Gastrocnemius medialis (tissue), 4 donors: ENCODE results near the gene SPATA12.

ENCODE experiments used
- POLR2A ChIP-seq, 2 donors: fragments of 450-650 bp; IDR thresholded peaks; one replicate each; pipeline ENCODE4 v1.6.1; 2017; ENCODE audit warnings: antibody characterized with exemption in 2 of 2, mild to moderate bottlenecking in 2 of 2, moderate library complexity in 2 of 2
- TF ChIP-seq, protein P1 (sequence below), 5 experiments: fragments of 450-650 bp in 3 of 5; fragments of 200-600 bp in 2 of 5; sonication (generic) in 2 of 5; IDR thresholded peaks in 4 of 5; conservative IDR thresholded peaks in 1 of 5; 1 replicate in 4 of 5; 2 replicates in 1 of 5; pipeline ENCODE4 v1.5.1; 2016 to 2019; ENCODE audit warnings: antibody characterized with exemption in 5 of 5, mild to moderate bottlenecking in 3 of 5, moderate library complexity in 3 of 5

DNA sequence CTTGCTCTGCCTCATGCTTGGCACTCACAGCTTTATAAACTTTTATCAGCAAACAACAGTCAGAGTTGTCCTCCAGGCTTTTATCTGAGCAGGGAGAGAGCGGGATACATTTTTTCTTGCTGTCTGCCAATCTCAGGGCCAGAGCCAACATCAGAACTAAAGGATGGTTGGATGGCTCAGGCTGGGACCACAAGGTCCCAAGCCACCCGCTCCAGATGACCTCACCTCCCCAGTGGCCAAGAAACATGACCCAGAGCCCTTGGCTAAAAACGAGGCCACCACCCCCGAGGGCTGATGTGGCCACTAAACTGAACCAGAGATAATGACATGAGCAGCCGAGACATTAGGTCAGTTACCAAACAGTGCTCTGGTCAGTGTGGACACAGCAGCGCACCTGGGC is 18.8 kb upstream of the SPATA12 start:
- TF ChIP-seq, protein P1, sequence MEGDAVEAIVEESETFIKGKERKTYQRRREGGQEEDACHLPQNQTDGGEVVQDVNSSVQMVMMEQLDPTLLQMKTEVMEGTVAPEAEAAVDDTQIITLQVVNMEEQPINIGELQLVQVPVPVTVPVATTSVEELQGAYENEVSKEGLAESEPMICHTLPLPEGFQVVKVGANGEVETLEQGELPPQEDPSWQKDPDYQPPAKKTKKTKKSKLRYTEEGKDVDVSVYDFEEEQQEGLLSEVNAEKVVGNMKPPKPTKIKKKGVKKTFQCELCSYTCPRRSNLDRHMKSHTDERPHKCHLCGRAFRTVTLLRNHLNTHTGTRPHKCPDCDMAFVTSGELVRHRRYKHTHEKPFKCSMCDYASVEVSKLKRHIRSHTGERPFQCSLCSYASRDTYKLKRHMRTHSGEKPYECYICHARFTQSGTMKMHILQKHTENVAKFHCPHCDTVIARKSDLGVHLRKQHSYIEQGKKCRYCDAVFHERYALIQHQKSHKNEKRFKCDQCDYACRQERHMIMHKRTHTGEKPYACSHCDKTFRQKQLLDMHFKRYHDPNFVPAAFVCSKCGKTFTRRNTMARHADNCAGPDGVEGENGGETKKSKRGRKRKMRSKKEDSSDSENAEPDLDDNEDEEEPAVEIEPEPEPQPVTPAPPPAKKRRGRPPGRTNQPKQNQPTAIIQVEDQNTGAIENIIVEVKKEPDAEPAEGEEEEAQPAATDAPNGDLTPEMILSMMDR (IDR thresholded peaks at IDR 0.05 in 4 of 5, conservative IDR thresholded peaks at IDR 0.05 in 1 of 5) = no peak
- no peak for TF ChIP-seq POLR2A (IDR thresholded peaks at IDR 0.05)
